ENCODE results near the gene ATXN7L1. TPM values are rescaled to one million over a fixed set of nuclear protein-coding genes. Genes with fewer than 3 reads are reported as not detected.

Gene ATXN7L1
- total and polyA plus RNA-seq, 2 of the 4 experiments (the other 2 are of a cell fraction): 3.5 to 4.3 TPM

- Histone ChIP-seq H2BK15ac (ENCODE audit: low read depth, low read length) (no peak overlapping the region), H4K8ac (ENCODE audit: low read depth in 2 of 2, low read length in 2 of 2) (no peak overlapping the region), H2AFZ (replicated peaks; ENCODE audit: low read length, poor library complexity) (no peak overlapping the region), H2BK120ac (ENCODE audit: low read depth, low read length) (no peak overlapping the region), H3K9ac (ENCODE audit: low read depth, low read length) (no peak overlapping the region), H3K79me1 (ENCODE audit: low read depth in 1 of 2, low read length in 2 of 2) (no peaks in the 10 kb centered on the region), H2AK5ac (ENCODE audit: low read depth, low read length) (no peak overlapping the region), H3K9me1 (ENCODE audit: insufficient read depth, low read length) (peaks cover 10% of the 10 kb centered on the region), H3K4me3 (ENCODE audit: insufficient read depth, low read depth, low read length) (no peak overlapping the region), H3K4me2 (ENCODE audit: low read depth, low read length) (no peak overlapping the region), H4K5ac (ENCODE audit: low read depth, low read length) (no peak overlapping the region), H3K18ac (ENCODE audit: low read depth, low read length) (no peak overlapping the region), H3K27ac (ENCODE audit: insufficient read depth, low read length) (no peak overlapping the region), H3K36me3 (ENCODE audit: control insufficient read depth, insufficient read depth, low read length) (peaks cover 2% of the 10 kb centered on the region; the same call in 1 of the 2 replicates), H3K56ac (ENCODE audit: extremely low read depth, insufficient read depth, low read length) (no peak overlapping the region), H3K9me3 (ENCODE audit: control insufficient read depth, insufficient read depth, low read length) (no peaks in the 10 kb centered on the region), H2BK5ac (ENCODE audit: low read depth, low read length, poor library complexity, severe bottlenecking) (no peak overlapping the region), H3K27me3 (ENCODE audit: control insufficient read depth, insufficient read depth, low read length) (no peaks in the 10 kb centered on the region), H3K14ac (replicated peaks; ENCODE audit: low read depth, low read length) (no peak overlapping the region), H3K4me1 (ENCODE audit: control insufficient read depth, insufficient read depth, low read length) (no peaks in the 10 kb centered on the region; the same call in 1 of the 2 replicates), H3K23ac (ENCODE audit: low read depth, low read length) (no peak overlapping the region), H2AK9ac (replicated peaks; ENCODE audit: low read depth, low read length, poor library complexity) (no peak overlapping the region), H3K4ac (ENCODE audit: low read depth, low read length) (no peak overlapping the region), H4K20me1 (ENCODE audit: insufficient read depth, low read length) (no peaks in the 10 kb centered on the region), H4K91ac (ENCODE audit: insufficient read depth, low read depth, low read length) (no peak overlapping the region), H2BK20ac (ENCODE audit: low read depth, low read length) (no peak overlapping the region)
- TF ChIP-seq MAZ (IDR thresholded peaks at IDR 0.05; ENCODE audit: borderline replicate concordance, low read depth, low read length): no peak
- no peak for TF ChIP-seq USF2 (IDR thresholded peaks at IDR 0.05; ENCODE audit: low read depth, low read length)
- no peak for TF ChIP-seq FOS (IDR thresholded peaks at IDR 0.05; ENCODE audit: low read depth, low read length)
- TF ChIP-seq CEBPB (IDR thresholded peaks at IDR 0.05; ENCODE audit: low read depth, low read length): no peak
- no peak for TF ChIP-seq BHLHE40 (IDR thresholded peaks at IDR 0.05; ENCODE audit: low read depth, low read length)
- no peak for TF ChIP-seq RCOR1 (IDR thresholded peaks at IDR 0.05; ENCODE audit: insufficient replicate concordance, low read length)
- TF ChIP-seq CTCF (conservative IDR thresholded peaks at IDR 0.05; ENCODE audit: low read depth, low read length): no peak
- BruUV-seq (replicated peaks): no TSS peak
- 91% methylated on average over 5 of the region's 7 CpGs; no CpG with 5 or more reads in 1 of the 2 experiments for WGBS, 2 experiments (ENCODE audit: extremely low coverage in 2 of 2, insufficient read length in 1 of 2)
- no peak for DNase-seq
- ChIA-PET CTCF (no interaction called here), POLR2A (ENCODE audit: unreplicated experiment) (no interaction called here)
- no peak for ATAC-seq (ENCODE audit: low read depth)
- intact Hi-C loops (cut with micrococcal nuclease) (loop anchor here (10.0 kb wide), 1 partner anchor 91 kb away; no protein-coding TSS in a partner anchor), in situ Hi-C loops (cut with MboI; ENCODE audit: low sequenced_read_pairs) (no loop called here), dilution Hi-C loops (cut with HindIII; ENCODE audit: low sequenced_read_pairs, unreplicated experiment) (no loop called here)
These were observed 130.6 kb downstream of the ATXN7L1 start for GRCh38 chr7:105745681-105746330.

Measured in IMR-90 (cell line).